Measurements from ENCODE around the gene UTRN. TPM values are rescaled to one million over a fixed set of nuclear protein-coding genes. Genes with fewer than 3 reads are reported as not detected.

The UTRN gene
- total RNA-seq, result 100 to 1,000 TPM; 207 to 232 TPM
- 384 to 698 reads per million in 2 donors for total RNA-seq

DNA sequence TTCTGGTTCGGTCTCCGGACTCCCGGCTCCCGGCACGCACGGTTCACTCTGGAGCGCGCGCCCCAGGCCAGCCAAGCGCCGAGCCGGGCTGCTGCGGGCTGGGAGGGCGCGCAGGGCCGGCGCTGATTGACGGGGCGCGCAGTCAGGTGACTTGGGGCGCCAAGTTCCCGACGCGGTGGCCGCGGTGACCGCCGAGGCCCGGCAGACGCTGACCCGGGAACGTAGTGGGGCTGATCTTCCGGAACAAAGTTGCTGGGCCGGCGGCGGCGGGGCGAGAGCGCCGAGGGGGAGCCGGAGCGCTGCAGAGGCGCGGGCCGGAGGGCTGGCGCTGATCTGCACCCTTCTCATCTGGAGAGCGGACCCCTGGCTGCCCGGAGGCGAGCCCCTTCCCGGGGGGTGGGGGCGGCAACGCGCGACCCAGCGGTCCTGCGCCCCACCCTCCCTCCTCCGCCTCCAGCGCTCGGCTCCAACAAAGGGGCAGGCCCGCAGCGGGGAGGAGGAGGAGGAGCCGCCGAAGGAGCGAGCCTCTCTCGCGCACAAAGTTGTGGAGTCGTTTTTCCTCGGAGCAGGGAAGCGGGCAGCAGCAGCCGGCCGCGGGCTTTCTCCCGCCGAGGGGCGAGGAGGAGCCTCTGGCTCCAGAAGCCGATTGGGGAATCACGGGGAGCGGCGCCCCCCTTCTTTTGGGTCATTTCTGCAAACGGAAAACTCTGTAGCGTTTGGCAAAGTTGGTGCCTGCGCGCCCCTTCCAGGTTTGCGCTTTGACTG lies at the start of gene UTRN:
TSS of gene UTRN (plus strand) at position 553 of the 765 bp plus-strand sequence. CDS start 6,494 bp downstream, outside the sequence.
- Mint-ChIP-seq H3K4me1 (peaks cover 21% of the 10 kb centered on the region), H3K27ac (peak within 1 kb of the TSS; percentile 63), H3K36me3 (ENCODE audit: low read depth) (no peaks in the 10 kb centered on the region), H3K4me3 (peak within 1 kb of the TSS; percentile 94), H3K27me3 (peaks cover 15% of the 10 kb centered on the region)
- H3K9me3 ChIP-seq (ENCODE audit: control insufficient read depth, low read length, poor library complexity, severe bottlenecking), result no peaks in the 10 kb centered on the region
- ATAC-seq, result peak; percentile 65
- peak in 2 of 3 donors; percentile 13 to 31 for DNase-seq

GRCh38 chr6:144244688-144245087 lies 40.4 kb upstream of the UTRN start:
- Mint-ChIP-seq H3K27me3 (peaks cover 23% of the 10 kb centered on the region), H3K36me3 (ENCODE audit: low read depth) (no peaks in the 10 kb centered on the region), H3K4me1 (peaks cover 5% of the 10 kb centered on the region), H3K4me3 (no peak overlapping the region), H3K27ac (no peak overlapping the region)
- no peaks in the 10 kb centered on the region for H3K9me3 ChIP-seq (ENCODE audit: control insufficient read depth, low read length, poor library complexity, severe bottlenecking)
- ATAC-seq, result no peak
- DNase-seq, result no peak

- Mint-ChIP-seq H3K4me1 (peaks cover 5% of the 10 kb centered on the region), H3K27ac (no peak overlapping the region), H3K4me3 (no peak overlapping the region), H3K36me3 (ENCODE audit: low read depth) (no peaks in the 10 kb centered on the region), H3K27me3 (peaks cover 36% of the 10 kb centered on the region)
- DNase-seq (no peak), ATAC-seq (no peak)
- no peaks in the 10 kb centered on the region for H3K9me3 ChIP-seq (ENCODE audit: control insufficient read depth, low read length, poor library complexity, severe bottlenecking)
Measured at GRCh38 chr6:144246988-144247387, 38.1 kb upstream of the UTRN start.

DNA sequence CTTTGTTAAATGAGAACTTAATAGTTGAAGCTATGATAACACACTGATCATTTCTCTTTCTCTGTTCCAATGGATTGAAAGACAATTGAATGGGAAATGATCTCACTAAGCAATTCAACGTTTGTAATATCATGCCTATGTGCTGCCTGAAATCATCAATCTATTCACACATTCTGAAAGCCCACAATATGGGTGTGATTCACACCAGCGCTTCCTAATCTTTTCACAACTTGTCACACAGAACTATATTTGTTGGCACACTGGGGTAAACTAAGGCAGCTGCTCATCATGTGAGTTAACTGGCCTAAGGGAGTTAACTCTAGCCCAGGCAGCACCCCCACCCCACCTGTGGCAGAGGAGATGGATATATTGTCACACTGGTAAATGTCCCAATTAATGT lies 37.1 kb upstream of the UTRN start:
- Mint-ChIP-seq H3K27me3 (peaks cover 36% of the 10 kb centered on the region), H3K4me1 (peaks cover 5% of the 10 kb centered on the region), H3K36me3 (ENCODE audit: low read depth) (no peaks in the 10 kb centered on the region), H3K4me3 (no peak overlapping the region), H3K27ac (no peak overlapping the region)
- DNase-seq (no peak), ATAC-seq (no peak)
- H3K9me3 ChIP-seq (ENCODE audit: control insufficient read depth, low read length, poor library complexity, severe bottlenecking), result no peaks in the 10 kb centered on the region

GRCh38 chr6:144248476-144249301 lies 36.4 kb upstream of the UTRN start:
- Mint-ChIP-seq H3K27ac (no peak overlapping the region), H3K36me3 (ENCODE audit: low read depth) (no peaks in the 10 kb centered on the region), H3K4me3 (no peak overlapping the region), H3K4me1 (peaks cover 5% of the 10 kb centered on the region), H3K27me3 (peaks cover 36% of the 10 kb centered on the region)
- DNase-seq, result no peak
- ATAC-seq, result no peak
- no peaks in the 10 kb centered on the region for H3K9me3 ChIP-seq (ENCODE audit: control insufficient read depth, low read length, poor library complexity, severe bottlenecking)

- Mint-ChIP-seq H3K4me3 (no peak overlapping the region), H3K27me3 (peaks cover 31% of the 10 kb centered on the region), H3K36me3 (ENCODE audit: low read depth) (no peaks in the 10 kb centered on the region), H3K27ac (no peak overlapping the region), H3K4me1 (peaks cover 5% of the 10 kb centered on the region)
- ATAC-seq (no peak), DNase-seq (no peak)
- H3K9me3 ChIP-seq (ENCODE audit: control insufficient read depth, low read length, poor library complexity, severe bottlenecking), result no peaks in the 10 kb centered on the region
Measured at GRCh38 chr6:144250276-144250675, 34.9 kb upstream of the UTRN start.

DNA sequence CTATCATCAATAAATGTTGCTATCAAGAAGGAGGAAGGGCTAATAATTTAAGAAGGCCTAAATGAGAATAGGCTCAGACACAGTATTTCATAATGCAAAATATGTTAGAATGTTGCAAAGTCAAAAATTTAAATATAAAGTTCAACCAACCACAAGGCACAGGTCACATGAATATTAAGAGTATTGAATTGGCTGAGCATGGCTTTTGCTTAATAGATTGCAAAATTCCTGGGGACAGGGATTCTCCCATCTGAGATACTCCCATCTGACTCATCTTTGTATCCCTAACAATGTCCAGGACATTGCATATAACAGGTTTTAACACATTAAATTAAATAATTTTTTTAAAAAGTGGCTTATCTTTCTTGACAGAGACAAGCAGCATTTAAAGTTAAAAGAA lies 32.9 kb upstream of the UTRN start:
- Mint-ChIP-seq H3K27ac (no peak overlapping the region), H3K4me1 (peaks cover 5% of the 10 kb centered on the region), H3K27me3 (peaks cover 35% of the 10 kb centered on the region), H3K36me3 (ENCODE audit: low read depth) (no peaks in the 10 kb centered on the region), H3K4me3 (no peak overlapping the region)
- DNase-seq (no peak), ATAC-seq (no peak)
- H3K9me3 ChIP-seq (ENCODE audit: control insufficient read depth, low read length, poor library complexity, severe bottlenecking), result no peaks in the 10 kb centered on the region

DNA sequence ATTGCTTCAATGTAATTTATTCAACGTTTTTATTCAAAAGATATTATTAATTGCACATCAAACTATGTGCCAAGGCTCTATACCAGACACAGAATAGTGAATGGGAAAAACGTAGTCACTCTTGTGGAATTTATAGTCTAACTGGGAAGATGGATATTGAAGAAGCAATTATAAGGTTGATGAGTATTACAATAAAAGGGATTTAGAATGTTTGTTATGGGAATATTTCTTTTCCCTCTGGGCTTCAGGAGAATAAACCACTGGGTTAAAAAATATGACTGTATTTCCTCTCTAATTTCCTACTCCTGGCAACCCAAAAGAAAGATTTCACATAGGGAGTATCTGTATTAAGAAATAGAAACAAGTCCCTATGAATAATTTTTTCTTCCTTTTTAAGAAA lies 25.1 kb upstream of the UTRN start:
- Mint-ChIP-seq H3K4me3 (no peak overlapping the region), H3K27me3 (peaks cover 9% of the 10 kb centered on the region), H3K27ac (no peak overlapping the region), H3K36me3 (ENCODE audit: low read depth) (no peaks in the 10 kb centered on the region), H3K4me1 (peaks cover 2% of the 10 kb centered on the region)
- ATAC-seq, result no peak
- no peaks in the 10 kb centered on the region for H3K9me3 ChIP-seq (ENCODE audit: control insufficient read depth, low read length, poor library complexity, severe bottlenecking)
- no peak for DNase-seq

DNA sequence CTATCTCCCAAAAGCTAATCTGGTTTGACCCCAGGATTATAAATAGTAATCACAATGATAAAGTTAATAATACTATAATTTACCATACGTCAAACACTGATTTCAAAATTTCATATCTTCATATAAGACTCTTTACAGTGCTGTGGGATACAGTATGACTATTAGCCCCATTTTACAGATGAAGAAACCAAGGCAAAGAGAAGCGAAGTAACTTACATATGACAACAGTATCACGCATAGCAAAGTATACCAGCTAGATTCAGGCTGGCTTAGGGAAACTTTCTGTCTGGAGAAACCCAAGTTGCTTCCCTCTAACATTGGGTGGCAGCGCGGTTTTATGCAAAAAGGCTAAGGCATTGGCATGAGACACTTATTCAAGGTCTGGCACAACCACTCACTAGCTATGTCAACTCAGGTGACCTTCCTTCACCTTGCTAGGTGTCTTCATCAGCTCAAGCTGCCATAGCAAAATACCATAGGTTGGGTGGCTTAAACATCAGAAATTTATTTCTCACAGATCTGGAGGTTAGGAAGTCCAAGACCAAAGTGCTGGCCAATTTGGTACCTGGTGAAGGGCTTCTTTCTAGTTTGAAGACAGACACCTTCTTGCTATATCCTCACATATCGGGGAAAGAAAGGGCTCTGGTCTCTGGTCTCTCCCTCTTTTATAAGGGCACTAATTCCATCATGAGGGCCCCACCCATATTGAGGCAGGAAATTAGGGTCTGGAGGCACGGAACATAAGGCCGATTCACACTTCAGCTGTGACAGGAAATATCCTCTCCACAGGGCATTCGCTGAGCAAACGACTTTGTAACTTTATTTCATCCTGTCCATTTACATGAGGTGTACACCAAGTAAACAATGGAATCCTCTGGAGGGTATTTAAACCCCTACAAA lies 22.4 kb upstream of the UTRN start:
- Mint-ChIP-seq H3K27me3 (peaks cover 2% of the 10 kb centered on the region), H3K4me1 (peaks cover 2% of the 10 kb centered on the region), H3K27ac (no peak overlapping the region), H3K36me3 (ENCODE audit: low read depth) (no peaks in the 10 kb centered on the region), H3K4me3 (no peak overlapping the region)
- ATAC-seq (no peak), DNase-seq (no peak)
- H3K9me3 ChIP-seq (ENCODE audit: control insufficient read depth, low read length, poor library complexity, severe bottlenecking), result no peaks in the 10 kb centered on the region

- Mint-ChIP-seq H3K36me3 (ENCODE audit: low read depth) (no peaks in the 10 kb centered on the region), H3K27ac (no peak overlapping the region), H3K27me3 (no peaks in the 10 kb centered on the region), H3K4me1 (peaks cover 2% of the 10 kb centered on the region), H3K4me3 (no peak overlapping the region)
- ATAC-seq (no peak), DNase-seq (no peak)
- no peaks in the 10 kb centered on the region for H3K9me3 ChIP-seq (ENCODE audit: control insufficient read depth, low read length, poor library complexity, severe bottlenecking)
Measured at GRCh38 chr6:144263786-144264185, 21.3 kb upstream of the UTRN start.

DNA sequence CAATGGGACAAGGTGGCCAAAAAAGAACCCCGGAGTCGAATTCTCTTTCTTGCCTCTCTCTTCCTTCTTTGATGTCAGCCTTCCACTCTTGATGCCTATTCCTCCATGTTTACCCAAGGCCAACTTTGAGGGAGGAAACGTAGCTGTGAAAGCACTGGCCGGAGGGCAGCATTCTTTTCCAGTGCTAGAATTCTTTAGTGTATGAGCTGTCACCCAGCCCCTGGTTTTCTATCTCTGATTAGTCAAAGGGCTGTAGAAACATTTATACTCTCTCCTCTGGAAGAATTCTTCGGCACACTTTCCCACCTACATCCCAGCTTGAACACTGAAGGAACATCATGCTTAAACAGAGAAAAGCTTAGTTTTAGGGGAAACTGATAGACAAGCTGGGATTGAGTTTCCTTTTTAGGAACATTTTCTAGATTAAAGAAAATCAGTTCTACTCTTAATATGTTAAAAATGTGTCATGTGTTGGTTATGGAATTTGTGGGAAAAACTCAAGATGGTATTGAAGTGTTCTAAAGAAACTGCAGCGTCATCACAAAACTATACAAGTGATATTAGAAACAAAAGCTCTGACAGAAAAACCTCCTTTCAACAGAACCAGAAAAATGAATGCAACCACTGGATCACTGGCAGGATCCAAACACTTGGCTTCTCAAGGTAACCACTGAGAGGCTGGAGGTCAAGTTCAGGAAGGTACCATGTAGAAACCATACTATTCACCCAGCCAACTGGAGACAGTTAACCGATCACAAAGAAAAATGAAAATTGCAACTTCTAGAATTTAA lies 20.7 kb upstream of the UTRN start:
- H3K27me3 Mint-ChIP-seq, result no peaks in the 10 kb centered on the region

GRCh38 chr6:144265061-144265357 lies 20.1 kb upstream of the UTRN start:
- H3K4me1 Mint-ChIP-seq, result peaks cover 2% of the 10 kb centered on the region
- H3K9me3 ChIP-seq (ENCODE audit: control insufficient read depth, low read length, poor library complexity, severe bottlenecking), result no peaks in the 10 kb centered on the region
- ATAC-seq (no peak), DNase-seq (no peak)
- no peak overlapping the region for H3K4me3 Mint-ChIP-seq
- no peaks in the 10 kb centered on the region for H3K27me3 Mint-ChIP-seq
- no peak overlapping the region for H3K27ac Mint-ChIP-seq
- no peaks in the 10 kb centered on the region for H3K36me3 Mint-ChIP-seq (ENCODE audit: low read depth)

More for the DNA sequence above, 20.7 kb upstream of the UTRN start:
- Mint-ChIP-seq H3K4me1 (peaks cover 2% of the 10 kb centered on the region), H3K4me3 (no peak overlapping the region), H3K36me3 (ENCODE audit: low read depth) (no peaks in the 10 kb centered on the region), H3K27ac (no peak overlapping the region)
- H3K9me3 ChIP-seq (ENCODE audit: control insufficient read depth, low read length, poor library complexity, severe bottlenecking), result no peaks in the 10 kb centered on the region
- DNase-seq (no peak), ATAC-seq (no peak)

Data from T-helper 17 cell (primary cell).